GM19193 (cell line): ENCODE results near the gene SYCE1.
A peak's percentile ranks its signal among the peaks of the same experiment; 100 is the strongest.

Experiments used
- POLR2A ChIP-seq: IDR thresholded peaks from 4 replicates; pipeline ENCODE4 v1.6.1; 2011; ENCODE audit not compliant: insufficient read depth, insufficient read length; ENCODE audit errors: extremely low read depth

The SYCE1 gene

GRCh38 chr10:133523631-133524203 is 41.7 kb downstream of the SYCE1 start:
- no peak for TF ChIP-seq POLR2A

- peak; percentile 67 for TF ChIP-seq POLR2A
Measured at GRCh38 chr10:133520193-133520738, 45.1 kb downstream of the SYCE1 start.

- TF ChIP-seq POLR2A = no peak
Measured at GRCh38 chr10:133516057-133516456, 49.3 kb downstream of the SYCE1 start.

GRCh38 chr10:133515471-133515870 is 49.9 kb downstream of the SYCE1 start:
- no peak for TF ChIP-seq POLR2A

GRCh38 chr10:133511907-133512528 is 53.4 kb downstream of the SYCE1 start:
- TF ChIP-seq POLR2A = no peak

GRCh38 chr10:133511408-133511807 is 54.0 kb downstream of the SYCE1 start:
- TF ChIP-seq POLR2A = no peak

- TF ChIP-seq POLR2A = no peak
Measured at GRCh38 chr10:133509700-133510099, 55.7 kb downstream of the SYCE1 start.
